SK-N-SH (cell line): Measurements from ENCODE around the gene GRAP. TPM values are rescaled to one million over a fixed set of nuclear protein-coding genes. Genes with fewer than 3 reads are reported as not detected.

ENCODE experiments used
- CTCF ChIA-PET: fragments of 300-600, 350-600 bp; formaldehyde crosslinking; extraction: SDS; loops from one replicate; lab custom pipeline; 2021; lab: Yijun Ruan, JAX
- POLR2A ChIA-PET: fragments of 350-600 bp; sonication (Branson Sonifier 250); formaldehyde crosslinking; extraction: SDS; loops from one replicate; lab custom pipeline; 2020; ENCODE audit warnings: antibody characterized with exemption, inconsistent platforms; lab: Yijun Ruan, JAX
- DNase-seq: peaks from one replicate; pipeline ENCODE4 v3.0.0; 2012
- H2AFZ ChIP-seq: fragments of 200-600 bp; sonication (generic); 2 replicates; pipeline ENCODE4 v1.8.1; 2016; ENCODE audit warnings: antibody characterized with exemption, mild to moderate bottlenecking, low read depth
- H3F3A ChIP-seq: fragments of 200-600 bp; sonication (generic); replicated peaks from 2 replicates; pipeline ENCODE3; 2016; ENCODE audit warnings: antibody characterized with exemption, mild to moderate bottlenecking; ENCODE audit not compliant: insufficient read depth
- H3K27ac ChIP-seq, 2 experiments: fragments of 200-500 bp in 1 of 2; fragments of 200-600 bp in 1 of 2; sonication (Bioruptor generic) in 1 of 2; sonication (generic), shearing (Covaris generic) in 1 of 2; 2 replicates each; pipeline versions ENCODE4 v1.5.1 to v1.6.1; 2014 to 2016; ENCODE audit warnings: low read depth in 2 of 2, inconsistent platforms in 1 of 2, low read length in 1 of 2, mild to moderate bottlenecking in 1 of 2, mixed read lengths in 1 of 2
- H3K27me3 ChIP-seq: fragments of 200-600 bp; sonication (generic), shearing (Covaris generic); 2 replicates; pipeline ENCODE4 v1.6.1; 2016; ENCODE audit warnings: mixed run types; ENCODE audit not compliant: insufficient read depth
- H3K36me3 ChIP-seq, 2 experiments: fragments of 200-500 bp in 1 of 2; fragments of 200-600 bp in 1 of 2; sonication (Bioruptor generic) in 1 of 2; sonication (generic) in 1 of 2; replicated peaks in 1 of 2; 2 replicates each; pipeline versions ENCODE3 to v1.5.1; 2014 to 2016; ENCODE audit warnings: low read length in 1 of 2, mild to moderate bottlenecking in 1 of 2; ENCODE audit not compliant: insufficient read depth in 2 of 2, control insufficient read depth in 1 of 2
- H3K4me1 ChIP-seq, 2 experiments: fragments of 200-500 bp in 1 of 2; fragments of 200-600 bp in 1 of 2; sonication (Bioruptor generic) in 1 of 2; sonication (generic), shearing (Covaris generic) in 1 of 2; 2 replicates each; pipeline versions ENCODE4 v1.5.1 to v1.6.1; 2014 to 2016; ENCODE audit warnings: low read depth in 1 of 2, low read length in 1 of 2, mixed run types in 1 of 2; ENCODE audit not compliant: insufficient read depth in 2 of 2, control insufficient read depth in 1 of 2
- H3K4me2 ChIP-seq: fragments of 200-600 bp; sonication (generic), shearing (Covaris generic); 2 replicates; pipeline ENCODE4 v1.6.1; 2017; ENCODE audit warnings: mixed run types
- H3K4me3 ChIP-seq, 2 experiments: fragments of 200-500 bp in 1 of 2; fragments of 200-600 bp in 1 of 2; sonication (Bioruptor generic) in 1 of 2; sonication (generic), shearing (Covaris generic) in 1 of 2; 2 replicates each; pipeline versions ENCODE4 v1.5.1 to v1.8.1; 2014 to 2016; ENCODE audit warnings: low read depth in 2 of 2, inconsistent platforms in 1 of 2, low read length in 1 of 2, mild to moderate bottlenecking in 1 of 2, mixed read lengths in 1 of 2, moderate library complexity in 1 of 2
- H3K79me2 ChIP-seq: fragments of 200-600 bp; sonication (generic); 2 replicates; pipeline ENCODE4 v1.8.1; 2017; ENCODE audit warnings: mild to moderate bottlenecking; ENCODE audit not compliant: insufficient read depth
- H3K9ac ChIP-seq: fragments of 200-600 bp; sonication (generic); 2 replicates; pipeline ENCODE4 v1.6.1; 2017; ENCODE audit warnings: mixed run types
- H3K9me2 ChIP-seq: fragments of 200-600 bp; sonication (generic); 2 replicates; pipeline ENCODE4 v1.6.1; 2017; ENCODE audit warnings: mixed run types
- H3K9me3 ChIP-seq: fragments of 200-600 bp; sonication (generic); 2 replicates; pipeline ENCODE4 v1.6.1; 2017; ENCODE audit warnings: mixed run types, mild to moderate bottlenecking, moderate library complexity
- H4K20me1 ChIP-seq: fragments of 200-600 bp; sonication (generic); 2 replicates; pipeline ENCODE4 v1.6.1; 2017; ENCODE audit warnings: mild to moderate bottlenecking, mixed run types; ENCODE audit not compliant: insufficient read depth
- ELF1 ChIP-seq: IDR thresholded peaks from 2 replicates; pipeline ENCODE4 v1.4.0; 2012
- EZH2phosphoT487 ChIP-seq: fragments of 200-600 bp; sonication (generic); IDR thresholded peaks from 2 replicates; pipeline ENCODE4 v1.6.1; 2017; ENCODE audit warnings: low read depth, mixed run types, mild to moderate bottlenecking, antibody characterized with exemption, moderate library complexity, borderline replicate concordance
- FOXJ3 ChIP-seq: sonication (generic); formaldehyde crosslinking; IDR thresholded peaks from 2 replicates; pipeline ENCODE4 v1.5.1; 2020; ENCODE audit warnings: mild to moderate bottlenecking, missing genetic modification reagents
- FOXM1 ChIP-seq: IDR thresholded peaks from 2 replicates; pipeline ENCODE4 v1.4.0; 2012; ENCODE audit warnings: low read depth, mild to moderate bottlenecking
- IRF3 ChIP-seq: fragments of 150-350 bp; IDR thresholded peaks from 2 replicates; pipeline ENCODE4 v1.6.1; 2016; ENCODE audit warnings: mild to moderate bottlenecking, low read depth, low read length
- MAX ChIP-seq: IDR thresholded peaks from 2 replicates; pipeline ENCODE4 v1.4.0; 2012; ENCODE audit warnings: low read depth
- MEF2A ChIP-seq: IDR thresholded peaks from 2 replicates; pipeline ENCODE4 v1.4.0; 2012; ENCODE audit warnings: low read depth, borderline replicate concordance
- MXI1 ChIP-seq: IDR thresholded peaks from 2 replicates; pipeline ENCODE4 v1.6.1; 2012; ENCODE audit warnings: mild to moderate bottlenecking, low read depth, low read length, improper control_type of control experiment
- NFIC ChIP-seq: IDR thresholded peaks from 2 replicates; pipeline ENCODE4 v1.4.0; 2012; ENCODE audit warnings: borderline replicate concordance
- NRF1 ChIP-seq: IDR thresholded peaks from 2 replicates; pipeline ENCODE4 v1.6.1; 2012; ENCODE audit warnings: low read depth, mild to moderate bottlenecking, low read length
- POLR2AphosphoS5 ChIP-seq: IDR thresholded peaks from 2 replicates; pipeline ENCODE4 v1.6.1; 2012; ENCODE audit warnings: low read depth, low read length
- RAD21 ChIP-seq: IDR thresholded peaks from 2 replicates; pipeline ENCODE4 v1.6.1; 2012; ENCODE audit warnings: mild to moderate bottlenecking, low read length
- RCOR1 ChIP-seq: fragments of 150-350 bp; IDR thresholded peaks from 2 replicates; pipeline ENCODE4 v1.6.1; 2017; ENCODE audit warnings: antibody characterized with exemption, low read length
- REST ChIP-seq: IDR thresholded peaks from 2 replicates; pipeline ENCODE4 v1.6.1; 2012; ENCODE audit warnings: mild to moderate bottlenecking, low read depth, low read length, moderate library complexity
- RFX5 ChIP-seq: IDR thresholded peaks from 2 replicates; pipeline ENCODE4 v1.6.1; 2012; ENCODE audit warnings: mild to moderate bottlenecking, improper control_type of control experiment, low read length
- SIN3A ChIP-seq: IDR thresholded peaks from 2 replicates; pipeline ENCODE4 v1.6.1; 2012; ENCODE audit warnings: low read depth, mild to moderate bottlenecking, low read length, moderate library complexity, borderline replicate concordance
- SMC3 ChIP-seq: IDR thresholded peaks from 2 replicates; pipeline ENCODE4 v1.6.1; 2012; ENCODE audit warnings: low read depth, low read length, improper control_type of control experiment
- TAF1 ChIP-seq: IDR thresholded peaks from 2 replicates; pipeline ENCODE4 v1.6.1; 2012; ENCODE audit warnings: low read depth, mild to moderate bottlenecking, low read length, moderate library complexity, borderline replicate concordance
- TCF12 ChIP-seq: IDR thresholded peaks from 2 replicates; pipeline ENCODE4 v1.4.0; 2012
- TEAD4 ChIP-seq: IDR thresholded peaks from 2 replicates; pipeline ENCODE4 v1.4.0; 2012; ENCODE audit warnings: mild to moderate bottlenecking, borderline replicate concordance; ENCODE audit not compliant: insufficient read depth
- USF2 ChIP-seq: fragments of 150-350 bp; IDR thresholded peaks from 2 replicates; pipeline ENCODE4 v1.6.1; 2017; ENCODE audit warnings: antibody characterized with exemption, low read length, low read depth, borderline replicate concordance
- ZBTB33 ChIP-seq: IDR thresholded peaks from 2 replicates; pipeline ENCODE4 v1.4.0; 2012; ENCODE audit warnings: low read depth, borderline replicate concordance
- WGBS: methylation state at CpG from one replicate; pipeline ENCODE4 v1.1.6; 2017; ENCODE audit warnings: low lambda C conversion rate; 5-methylcytosine and 5-hydroxymethylcytosine counted together
- polyA plus RNA-seq, 3 experiments: library from polyadenylated mRNA; depleted of rRNA; stranded (reverse); fragments of >200 nt; gene quantifications; 2 replicates each; pipeline ENCODE4 v1.2.3, GENCODE V29; 2012

Gene GRAP
- polyA plus RNA-seq, 1 of the 3 experiments (the other 2 are of a cell fraction), result 0.02 TPM

GRCh38 chr17:19017401-19017800, 29.4 kb downstream of the GRAP start:
- H3K36me3 ChIP-seq, result no peaks in the 10 kb centered on the region
- WGBS, result 96% methylated on average over 5 of the region's 12 CpGs
- no peak for DNase-seq
- no peak overlapping the region for H3K4me2 ChIP-seq
- ChIA-PET CTCF (no interaction called here), POLR2A (no interaction called here)
- H3F3A ChIP-seq, result peaks cover 2% of the 10 kb centered on the region
- H3K9ac ChIP-seq, result no peak overlapping the region
- no peak overlapping the region for H2AFZ ChIP-seq
- no peak overlapping the region for H3K4me3 ChIP-seq
- no peaks in the 10 kb centered on the region for H3K79me2 ChIP-seq
- no peaks in the 10 kb centered on the region for H3K27me3 ChIP-seq
- peaks cover 0 to 4% of the 10 kb centered on the region in 2 experiments; a peak in 1 of 4 replicates for H3K4me1 ChIP-seq
- no peak for TF ChIP-seq SIN3A
- TF ChIP-seq FOXJ3 (CRISPR knock-in tag), result no peak
- TF ChIP-seq NFIC, result no peak
- TF ChIP-seq MAX, result no peak
- no peak for TF ChIP-seq RFX5
- no peak for TF ChIP-seq TCF12
- TF ChIP-seq TEAD4, result no peak
- no peak for TF ChIP-seq RCOR1
- no peak for TF ChIP-seq TAF1
- TF ChIP-seq POLR2AphosphoS5, result no peak
- no peak for TF ChIP-seq IRF3
- TF ChIP-seq MEF2A, result no peak
- TF ChIP-seq EZH2phosphoT487, result no peak
- TF ChIP-seq NRF1, result no peak
- TF ChIP-seq ZBTB33, result no peak
- TF ChIP-seq SMC3, result no peak
- H3K9me2 ChIP-seq, result no peaks in the 10 kb centered on the region
- H3K9me3 ChIP-seq, result no peaks in the 10 kb centered on the region
- no peaks in the 10 kb centered on the region for H4K20me1 ChIP-seq
- H3K27ac ChIP-seq, result no peak overlapping the region

GRCh38 chr17:19016881-19017280, 29.9 kb downstream of the GRAP start:
- Histone ChIP-seq H3K36me3 (no peaks in the 10 kb centered on the region), H3K9me2 (no peaks in the 10 kb centered on the region), H3K4me3 (no peak overlapping the region), H4K20me1 (no peaks in the 10 kb centered on the region), H3F3A (no peaks in the 10 kb centered on the region), H3K27ac (no peak overlapping the region), H3K79me2 (no peaks in the 10 kb centered on the region), H3K4me2 (no peak overlapping the region), H3K4me1 (no peaks in the 10 kb centered on the region; a peak in 1 of 4 replicates), H3K27me3 (no peaks in the 10 kb centered on the region), H3K9ac (no peak overlapping the region), H3K9me3 (no peaks in the 10 kb centered on the region)
- 75% methylated on average over 4 of the region's 7 CpGs for WGBS
- no peak for DNase-seq
- ChIA-PET CTCF (interaction anchor here (1.2 kb wide), 1 partner anchor 17 kb away, joined by 3 read pairs; no protein-coding TSS in a partner anchor), POLR2A (no interaction called here)
- no peak for TF ChIP-seq RAD21
- no peak for TF ChIP-seq MXI1
- TF ChIP-seq USF2, result no peak
- TF ChIP-seq ELF1, result no peak
- TF ChIP-seq SIN3A, result no peak
- no peak for TF ChIP-seq RCOR1
- no peak for TF ChIP-seq REST
- TF ChIP-seq FOXM1, result no peak
- no peak for TF ChIP-seq FOXJ3 (CRISPR knock-in tag)
- TF ChIP-seq, all 33 proteins: peak for 0
- no peak overlapping the region for H2AFZ ChIP-seq
